Suppressor macrophage treated with lipopolysaccharide for 4 hours (primary cell): Measurements from ENCODE around the gene FKBP4.
"Not testable (repeated sequence)": the region's sequence is repeated elsewhere in the genome, so short reads cannot be mapped to it uniquely, and the experiment has no call there.

Experiments
- DNase-seq: peaks from one replicate; pipeline ENCODE4 v3.0.0-alpha.2; 2020

FKBP4 gene

GRCh38 chr12:2794736-2795289, at the start of gene FKBP4:
TSS of gene FKBP4 (plus strand) at chr12:2794970. CDS start at chr12:2795140, 170 bp downstream.
- peak; percentile 83 for DNase-seq

GRCh38 chr12:2745655-2746054, 49.1 kb upstream of the FKBP4 start:
- no peak for DNase-seq

GRCh38 chr12:2749580-2749979, 45.2 kb upstream of the FKBP4 start:
- DNase-seq = no peak

GRCh38 chr12:2750185-2750584, 44.6 kb upstream of the FKBP4 start:
- no peak for DNase-seq

- DNase-seq = no peak
Measured at GRCh38 chr12:2751230-2751629, 43.5 kb upstream of the FKBP4 start.

- DNase-seq = no peak
Measured at GRCh38 chr12:2751686-2752085, 43.1 kb upstream of the FKBP4 start.

- peak; percentile 81 for DNase-seq
Measured at GRCh38 chr12:2752676-2753371, 41.9 kb upstream of the FKBP4 start.

- no peak for DNase-seq
Measured at GRCh38 chr12:2753536-2753935, 41.2 kb upstream of the FKBP4 start.

GRCh38 chr12:2754208-2754607, 40.6 kb upstream of the FKBP4 start:
- DNase-seq = no peak

GRCh38 chr12:2756756-2757155, 38.0 kb upstream of the FKBP4 start:
- DNase-seq = no peak

GRCh38 chr12:2759733-2760132, 35.0 kb upstream of the FKBP4 start:
- no peak for DNase-seq

- DNase-seq = no peak
Measured at GRCh38 chr12:2764398-2764797, 30.4 kb upstream of the FKBP4 start.

GRCh38 chr12:2765052-2765451, 29.7 kb upstream of the FKBP4 start:
- no peak for DNase-seq

- DNase-seq = no peak
Measured at GRCh38 chr12:2765608-2766007, 29.2 kb upstream of the FKBP4 start.

GRCh38 chr12:2768224-2768961, 26.4 kb upstream of the FKBP4 start:
- DNase-seq = no peak

GRCh38 chr12:2769866-2770533, 24.8 kb upstream of the FKBP4 start:
- DNase-seq = no peak

GRCh38 chr12:2770544-2770943, 24.2 kb upstream of the FKBP4 start:
- DNase-seq = not testable (repeated sequence)

- DNase-seq = no peak
Measured at GRCh38 chr12:2772370-2772769, 22.4 kb upstream of the FKBP4 start.

GRCh38 chr12:2773199-2773875, 21.4 kb upstream of the FKBP4 start:
- DNase-seq = no peak

GRCh38 chr12:2775431-2775830, 19.3 kb upstream of the FKBP4 start:
- no peak for DNase-seq

GRCh38 chr12:2776129-2776806, 18.5 kb upstream of the FKBP4 start:
- DNase-seq = no peak

- peak; percentile 60 for DNase-seq
Measured at GRCh38 chr12:2779281-2779680, 15.5 kb upstream of the FKBP4 start.
